OCI-LY7 (cell line): ENCODE measurements around the gene NUTF2.

Experiments used
- CTCF ChIP-seq: fragments of 200-600 bp; sonication (generic); conservative IDR thresholded peaks from 2 replicates; pipeline ENCODE4 v1.5.1; 2014; ENCODE audit warnings: mild to moderate bottlenecking, antibody characterized with exemption, low read length, moderate library complexity, mixed read lengths
- EZH2phosphoT487 ChIP-seq: fragments of 200-600 bp; sonication (generic); IDR thresholded peaks from 2 replicates; pipeline ENCODE4 v1.6.1; 2018; ENCODE audit warnings: low read depth, borderline replicate concordance, mild to moderate bottlenecking, mixed run types, antibody characterized with exemption, low read length, moderate library complexity, mixed read lengths

GRCh38 chr16:67884684-67885083 is 38.0 kb downstream of the NUTF2 start, which contains the start of gene NRN1L:
- TF ChIP-seq CTCF (no peak), EZH2phosphoT487 (no peak)
